Measurements from ENCODE around the gene RNF126. TPM values are rescaled to one million over a fixed set of nuclear protein-coding genes. Genes with fewer than 3 reads are reported as not detected.
"Not testable (repeated sequence)": the region's sequence is repeated elsewhere in the genome, so short reads cannot be mapped to it uniquely, and the experiment has no call there.

The RNF126 gene
- total and polyA plus RNA-seq, 8 donors: 11.9 to 33.7 (median 17.4) TPM

GRCh38 chr19:629961-630714, 32.9 kb downstream of the RNF126 start:
- intact Hi-C loops (cut with DNase I): no loop called here
- H3K4me1 ChIP-seq: peaks cover 0 to 5% (median 4%) of the 10 kb centered on the region in 3 donors
- no peak for ATAC-seq

DNA sequence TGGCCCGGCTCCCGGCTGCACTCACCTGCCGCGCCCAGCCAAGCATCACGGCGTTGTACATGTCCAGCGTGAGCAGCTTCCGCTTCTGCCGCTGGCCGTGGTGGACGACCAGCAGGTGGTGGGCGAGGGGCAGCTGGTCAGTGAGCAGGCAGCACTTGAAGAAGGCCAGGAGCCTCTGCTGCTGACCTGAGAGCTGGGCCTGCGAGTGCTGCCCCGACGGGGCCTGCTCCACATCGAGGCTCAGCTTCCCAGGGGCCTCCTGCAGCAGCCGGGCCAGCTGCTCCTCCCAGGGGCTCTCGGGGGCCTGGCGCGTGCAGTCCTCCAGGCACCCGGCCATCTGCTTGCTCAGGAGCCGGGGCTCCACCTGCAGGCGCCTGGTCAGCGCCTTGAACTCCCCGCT, 33.5 kb downstream of the RNF126 start:
- H3K4me1 ChIP-seq; H3K4me3 ChIP-seq; FAIRE-seq; H3K27me3 ChIP-seq; H3K9me3 ChIP-seq; H3K36me3 ChIP-seq; ATAC-seq; intact Hi-C loops (cut with DNase I); H3K27ac ChIP-seq: not testable (repeated sequence)
- 83 to 84% methylated on average over 23 to 25 of the region's 25 CpGs for WGBS, 2 donors
- DNase-seq: peak in 1 of 6 donors; percentile 59

More at GRCh38 chr19:629961-630714, 32.9 kb downstream of the RNF126 start:
- Histone ChIP-seq H3K27ac (no peak overlapping the region), H3K4me3 (no peak overlapping the region), H3K9me3 (no peaks in the 10 kb centered on the region), H3K36me3 (no peaks in the 10 kb centered on the region), H3K27me3 (no peaks in the 10 kb centered on the region)
- FAIRE-seq: no peak
- DNase-seq: peak in 1 of 6 donors; percentile 65
- TF ChIP-seq, protein P1, sequence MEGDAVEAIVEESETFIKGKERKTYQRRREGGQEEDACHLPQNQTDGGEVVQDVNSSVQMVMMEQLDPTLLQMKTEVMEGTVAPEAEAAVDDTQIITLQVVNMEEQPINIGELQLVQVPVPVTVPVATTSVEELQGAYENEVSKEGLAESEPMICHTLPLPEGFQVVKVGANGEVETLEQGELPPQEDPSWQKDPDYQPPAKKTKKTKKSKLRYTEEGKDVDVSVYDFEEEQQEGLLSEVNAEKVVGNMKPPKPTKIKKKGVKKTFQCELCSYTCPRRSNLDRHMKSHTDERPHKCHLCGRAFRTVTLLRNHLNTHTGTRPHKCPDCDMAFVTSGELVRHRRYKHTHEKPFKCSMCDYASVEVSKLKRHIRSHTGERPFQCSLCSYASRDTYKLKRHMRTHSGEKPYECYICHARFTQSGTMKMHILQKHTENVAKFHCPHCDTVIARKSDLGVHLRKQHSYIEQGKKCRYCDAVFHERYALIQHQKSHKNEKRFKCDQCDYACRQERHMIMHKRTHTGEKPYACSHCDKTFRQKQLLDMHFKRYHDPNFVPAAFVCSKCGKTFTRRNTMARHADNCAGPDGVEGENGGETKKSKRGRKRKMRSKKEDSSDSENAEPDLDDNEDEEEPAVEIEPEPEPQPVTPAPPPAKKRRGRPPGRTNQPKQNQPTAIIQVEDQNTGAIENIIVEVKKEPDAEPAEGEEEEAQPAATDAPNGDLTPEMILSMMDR (IDR thresholded peaks at IDR 0.05): no peak
- 92 to 95% methylated on average over 30 of the region's 30 CpGs for WGBS, 2 donors

DNA sequence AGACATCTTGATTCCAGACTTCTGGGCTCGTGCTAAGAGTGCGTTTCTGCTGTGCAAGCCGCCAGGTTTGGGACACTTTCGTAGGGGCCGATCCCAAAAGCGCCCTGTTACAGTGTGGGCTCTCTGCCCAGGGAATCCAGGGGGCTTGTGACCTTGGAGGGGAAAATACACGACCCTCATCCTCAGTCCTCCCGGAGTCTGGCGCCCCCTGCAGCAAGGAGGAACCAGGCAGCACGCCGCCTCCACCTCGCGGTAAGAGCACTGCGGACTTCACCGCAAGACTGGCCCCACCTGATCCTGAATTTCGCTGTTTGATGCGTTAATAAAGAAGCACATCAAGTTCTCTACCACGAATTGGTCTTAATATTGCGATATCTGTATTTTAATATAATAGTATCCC, 34.8 kb downstream of the RNF126 start:
- DNase-seq (no peak), ATAC-seq (no peak)
- intact Hi-C loops (cut with DNase I): no loop called here

DNA sequence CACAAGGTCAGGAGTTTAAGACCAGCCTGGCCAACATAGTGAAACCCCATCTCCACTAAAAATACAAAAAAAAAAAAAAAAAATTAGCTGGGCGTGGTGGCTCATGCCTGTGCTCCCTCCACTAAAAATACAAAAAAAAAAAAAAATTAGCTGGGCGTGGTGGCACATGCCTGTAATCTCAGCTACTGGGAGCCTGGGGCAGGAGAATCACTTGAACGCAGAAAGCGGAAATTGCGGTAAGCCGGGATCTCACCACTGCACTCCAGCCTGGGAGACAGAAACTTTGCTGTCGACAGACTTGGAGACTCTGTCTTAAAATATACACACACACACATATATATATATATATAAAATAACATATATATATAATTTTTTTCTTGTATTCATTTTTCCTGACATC, 36.4 kb downstream of the RNF126 start:
- 99 to 100% methylated on average over 7 of the region's 7 CpGs for WGBS, 2 donors
- H3K27ac ChIP-seq; H3K36me3 ChIP-seq; FAIRE-seq; H3K4me3 ChIP-seq; H3K27me3 ChIP-seq; intact Hi-C loops (cut with DNase I); DNase-seq; H3K9me3 ChIP-seq; ATAC-seq; H3K4me1 ChIP-seq: not testable (repeated sequence)

More for the DNA sequence above, 34.8 kb downstream of the RNF126 start:
- 88% methylated on average over 19 of the region's 19 CpGs for WGBS, 2 donors
- Histone ChIP-seq H3K4me1 (no peaks in the 10 kb centered on the region), H3K36me3 (no peaks in the 10 kb centered on the region), H3K9me3 (no peaks in the 10 kb centered on the region), H3K27ac (no peak overlapping the region), H3K27me3 (no peaks in the 10 kb centered on the region), H3K4me3 (no peak overlapping the region)
- no peak for FAIRE-seq
- TF ChIP-seq, protein P1 (IDR thresholded peaks at IDR 0.05): no peak

DNA sequence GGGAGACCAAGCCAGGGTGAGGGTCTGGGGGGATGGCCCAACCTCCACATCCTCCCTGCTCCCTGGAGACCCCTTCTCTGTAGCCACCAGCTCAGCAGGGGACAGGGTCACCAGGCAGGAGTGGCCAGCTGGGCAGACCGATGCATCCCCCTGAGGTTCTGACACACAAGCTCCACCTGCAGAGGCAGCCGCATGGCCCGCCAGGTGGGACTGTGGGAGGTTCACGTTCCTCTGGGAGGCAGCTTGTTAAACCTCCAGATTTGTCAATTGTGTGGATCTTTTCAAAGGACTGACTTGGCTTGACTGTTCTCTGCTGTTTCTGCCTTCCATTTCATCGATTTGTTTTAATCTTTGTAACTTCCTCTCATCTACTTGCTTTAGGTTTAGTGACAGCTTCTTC, 37.8 kb downstream of the RNF126 start:
- H3K27me3 ChIP-seq: no peaks in the 10 kb centered on the region
- intact Hi-C loops (cut with DNase I): no loop called here
- DNase-seq: peak in 1 of 6 donors; percentile 45
- no peaks in the 10 kb centered on the region for H3K4me1 ChIP-seq
- H3K27ac ChIP-seq: no peak overlapping the region
- WGBS, 2 donors: 87 to 91% methylated on average over 5 of the region's 5 CpGs
- peaks cover 0 to 5% (median 0%) of the 10 kb centered on the region in 3 donors for H3K36me3 ChIP-seq
- FAIRE-seq: no peak
- ATAC-seq: no peak
- TF ChIP-seq, protein P1 (IDR thresholded peaks at IDR 0.05): no peak
- H3K9me3 ChIP-seq: no peaks in the 10 kb centered on the region
- H3K4me3 ChIP-seq: no peak overlapping the region
